Right hindlimb (tissue), 1 donor: ENCODE measurements around the gene GFER.
A peak's percentile ranks its signal among the peaks of the same experiment; 100 is the strongest.
"Not testable (repeated sequence)": the region's sequence is repeated elsewhere in the genome, so short reads cannot be mapped to it uniquely, and the experiment has no call there.

ENCODE experiments used
- DNase-seq: peaks from one replicate; pipeline ENCODE4 v3.0.0-alpha.2; 2018

Gene GFER

GRCh38 chr16:2028620-2029220 lies 44.7 kb downstream of the GFER start:
- no peak for DNase-seq

GRCh38 chr16:2029350-2029749 lies 45.4 kb downstream of the GFER start:
- no peak for DNase-seq

DNA sequence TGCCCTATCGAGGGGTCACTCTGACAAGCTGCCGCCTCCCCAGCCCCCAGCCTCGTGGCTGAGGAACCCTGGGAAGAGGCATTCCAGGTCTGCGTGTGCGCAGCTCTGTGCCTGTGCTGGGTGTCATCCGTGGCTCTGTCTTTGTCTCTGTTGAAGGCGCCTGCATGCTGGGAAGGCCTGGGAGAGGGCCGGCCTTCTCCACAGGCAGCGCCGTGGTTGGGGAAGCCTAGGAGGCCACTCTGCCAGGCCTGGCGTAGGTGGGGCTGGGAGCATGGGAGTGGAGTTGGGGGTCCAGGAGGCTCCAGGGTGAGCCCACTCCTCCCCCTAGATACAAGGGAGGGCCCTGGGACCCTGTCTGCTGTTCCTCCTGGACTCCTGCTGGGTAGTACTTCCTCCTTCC lies 46.0 kb downstream of the GFER start:
- no peak for DNase-seq

DNA sequence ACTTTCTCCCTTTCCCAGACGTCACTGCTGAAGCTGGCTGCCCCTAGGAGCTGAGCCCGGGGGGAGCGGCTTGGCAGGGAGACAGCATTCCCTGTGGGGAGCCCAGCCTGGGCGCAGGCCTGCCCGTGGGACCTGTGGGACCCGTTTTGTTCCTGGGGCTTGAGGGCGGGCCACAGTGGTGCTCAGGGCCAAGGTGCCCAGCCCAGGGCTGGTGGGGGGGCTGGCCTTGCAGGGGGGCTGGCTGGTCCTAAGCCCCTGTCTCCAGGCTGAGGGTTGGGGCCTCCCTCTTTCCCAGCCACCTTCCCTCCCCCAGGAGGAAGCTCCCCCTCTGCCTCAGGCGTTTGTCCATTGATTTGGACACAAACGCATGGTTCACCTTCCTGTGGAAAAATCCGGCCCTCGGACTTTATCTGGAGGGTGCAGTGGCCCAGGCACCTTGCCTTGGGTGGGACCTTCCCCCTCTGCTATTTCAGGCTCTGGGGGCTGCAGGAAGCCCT lies 47.1 kb downstream of the GFER start:
- no peak for DNase-seq

- DNase-seq = peak; percentile 51
Measured at GRCh38 chr16:2032285-2033056, 48.5 kb downstream of the GFER start.

DNA sequence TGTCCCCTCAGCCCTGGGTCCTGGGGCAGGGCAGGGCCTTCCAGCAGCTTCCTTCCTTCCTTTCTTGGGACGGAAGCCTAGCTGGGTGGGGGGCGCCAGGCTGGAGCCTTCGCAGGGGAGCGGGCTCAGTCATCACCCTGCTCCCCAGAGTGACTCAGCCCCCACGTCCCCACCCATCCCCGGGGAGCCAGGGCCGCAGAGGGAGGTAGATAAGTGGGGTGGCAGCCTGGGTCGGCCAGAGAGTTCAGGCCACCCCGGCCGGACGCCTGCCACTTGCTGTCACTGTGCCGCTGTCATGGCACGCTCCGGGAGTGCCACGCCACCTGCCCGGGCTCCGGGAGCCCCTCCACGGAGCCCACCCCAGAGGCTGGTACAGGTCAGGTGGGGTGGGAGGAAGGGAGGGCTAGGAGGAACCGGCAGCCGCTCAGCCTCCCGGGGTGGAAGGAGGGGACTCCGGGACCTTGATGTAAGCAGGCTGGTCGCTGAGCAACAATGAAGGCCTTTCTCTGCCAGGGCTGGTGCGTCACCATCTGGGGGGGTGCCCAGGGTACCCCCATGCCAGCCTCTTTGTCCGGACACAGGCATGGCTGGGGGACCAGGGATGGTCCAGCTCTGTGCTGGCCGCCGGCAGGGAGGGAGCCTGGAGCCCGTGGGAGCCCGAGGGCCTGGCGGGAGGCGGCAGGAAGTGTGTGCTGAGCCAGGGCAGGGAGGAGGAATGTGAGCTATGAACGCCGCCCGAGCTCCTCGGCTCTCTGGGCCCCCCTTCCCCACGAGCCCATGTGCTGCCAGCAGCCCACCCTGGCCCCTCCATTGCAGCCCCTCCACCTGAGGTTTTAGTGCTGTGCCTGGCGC lies 49.3 kb downstream of the GFER start:
- DNase-seq = peak; percentile 83

DNA sequence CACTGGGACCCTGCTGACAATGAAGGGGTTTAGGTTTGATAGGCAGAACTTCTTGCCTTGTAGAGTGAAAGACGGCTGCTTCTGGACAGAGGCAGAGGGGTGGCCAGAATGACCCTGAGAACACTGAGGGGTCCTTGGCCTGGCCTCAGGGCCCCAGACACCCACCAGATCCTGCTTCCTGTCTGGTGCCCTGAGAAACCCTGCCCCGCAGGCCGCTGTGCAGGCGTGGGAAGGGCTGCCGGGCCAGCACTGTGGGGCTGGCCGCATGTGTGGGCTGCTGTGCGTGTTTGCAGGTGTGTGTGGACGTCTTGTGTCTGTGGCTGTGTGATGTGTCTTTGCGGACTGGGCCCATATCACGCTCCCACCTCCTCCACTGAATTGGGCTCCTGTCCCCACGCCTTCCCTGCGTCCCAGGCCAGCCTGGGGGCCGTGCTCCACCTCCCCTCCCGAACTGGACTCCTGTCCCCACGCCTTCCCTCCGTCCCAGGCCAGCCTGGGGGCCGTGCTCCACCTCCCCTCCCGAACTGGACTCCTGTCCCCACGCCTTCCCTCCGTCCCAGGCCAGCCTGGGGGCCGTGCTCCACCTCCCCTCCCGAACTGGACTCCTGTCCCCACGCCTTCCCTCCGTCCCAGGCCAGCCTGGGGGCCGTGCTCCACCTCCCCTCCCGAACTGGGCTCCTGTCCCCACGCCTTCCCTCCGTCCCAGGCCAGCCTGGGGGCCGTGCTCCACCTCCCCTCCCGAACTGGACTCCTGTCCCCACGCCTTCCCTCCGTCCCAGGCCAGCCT lies 50.1 kb downstream of the GFER start:
- DNase-seq = not testable (repeated sequence)

GRCh38 chr16:2034696-2035430 lies 50.9 kb downstream of the GFER start:
- DNase-seq = no peak

DNA sequence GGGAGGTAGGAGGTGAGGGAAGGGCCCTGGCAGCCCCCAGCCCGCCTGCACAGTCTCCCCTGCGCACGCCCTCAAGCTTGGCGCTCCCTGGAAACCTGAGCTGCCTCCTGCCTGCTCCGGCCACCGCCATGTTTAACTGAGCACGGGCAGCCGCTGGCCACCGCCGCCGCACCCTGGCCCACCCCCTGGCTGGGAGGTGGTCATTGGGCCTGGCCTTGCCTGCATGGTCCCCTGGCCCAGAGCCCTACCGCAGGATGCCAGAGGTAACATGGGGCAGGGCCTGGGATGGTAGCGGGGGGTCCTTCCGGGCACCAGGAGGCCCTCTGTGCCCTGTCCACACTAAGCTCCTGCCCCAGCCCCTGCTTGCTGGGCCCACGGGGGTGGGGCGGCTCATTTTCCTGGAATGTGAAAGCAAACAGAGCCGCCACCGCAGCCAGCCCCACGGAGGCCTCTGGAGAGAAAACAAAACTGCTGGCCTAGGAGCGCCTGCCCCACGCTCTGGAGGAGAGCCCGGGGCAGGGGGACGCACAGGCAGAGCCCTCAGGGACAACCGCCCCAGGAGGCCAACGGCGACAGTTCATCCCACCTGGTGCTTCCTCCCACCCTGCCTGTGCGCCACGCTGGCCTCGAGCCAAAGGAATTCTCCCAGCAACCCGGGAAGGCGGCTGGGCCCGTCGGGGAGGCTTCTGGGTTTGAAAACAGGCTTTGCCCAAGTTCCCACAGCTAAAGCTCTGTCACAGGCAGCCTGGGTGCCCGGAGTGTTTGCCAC lies 51.6 kb downstream of the GFER start:
- DNase-seq = peak; percentile 83

- DNase-seq = no peak
Measured at GRCh38 chr16:2036200-2036966, 52.4 kb downstream of the GFER start.

- DNase-seq = no peak
Measured at GRCh38 chr16:2037115-2037514, 53.1 kb downstream of the GFER start.
